Measurements from ENCODE around the gene C3orf49. TPM values are rescaled to one million over a fixed set of nuclear protein-coding genes. Genes with fewer than 3 reads are reported as not detected.

Gene C3orf49
- total RNA-seq, 1 donor from 2014 or later = not detected

GRCh38 chr3:63845215-63845614 is 26.1 kb downstream of the C3orf49 start:
- intact Hi-C loops (cut with DNase I) = loop anchor here (5.0 kb wide), 1 partner anchor 1563 kb away; no protein-coding TSS in a partner anchor
- DNase-seq (ENCODE audit: low spot score) = no peak
- ATAC-seq = no peak

- no peak for ATAC-seq
- intact Hi-C loops (cut with DNase I) = loop anchor here (5.0 kb wide), 1 partner anchor 1566 kb away; no protein-coding TSS in a partner anchor
- DNase-seq (ENCODE audit: low spot score) = no peak
These were observed 28.8 kb downstream of the C3orf49 start for GRCh38 chr3:63847718-63848450.

GRCh38 chr3:63849175-63849574 is 30.1 kb downstream of the C3orf49 start:
- intact Hi-C loops (cut with DNase I) = loop anchor here (5.0 kb wide), 1 partner anchor 1567 kb away; no protein-coding TSS in a partner anchor
- DNase-seq (ENCODE audit: low spot score) (no peak), ATAC-seq (no peak)

- DNase-seq (ENCODE audit: low spot score) (no peak), ATAC-seq (no peak)
- intact Hi-C loops (cut with DNase I) = no loop called here
These were observed 32.2 kb downstream of the C3orf49 start for GRCh38 chr3:63851287-63851686.

- no peak for ATAC-seq
These were observed 34.0 kb downstream of the C3orf49 start for GRCh38 chr3:63853106-63853505.

GRCh38 chr3:63855333-63855940 is 36.3 kb downstream of the C3orf49 start:
- intact Hi-C loops (cut with DNase I) = no loop called here
- DNase-seq (ENCODE audit: low spot score) (no peak), ATAC-seq (no peak)

More at GRCh38 chr3:63853106-63853505, 34.0 kb downstream of the C3orf49 start:
- DNase-seq (ENCODE audit: low spot score) = no peak
- intact Hi-C loops (cut with DNase I) = no loop called here

- ATAC-seq = no peak
- no peak for DNase-seq (ENCODE audit: low spot score)
- intact Hi-C loops (cut with DNase I) = no loop called here
These were observed 38.2 kb downstream of the C3orf49 start for GRCh38 chr3:63857311-63857710.

GRCh38 chr3:63860776-63861175 is 41.7 kb downstream of the C3orf49 start:
- no peak for ATAC-seq
- intact Hi-C loops (cut with DNase I) = no loop called here
- no peak for DNase-seq (ENCODE audit: low spot score)

- intact Hi-C loops (cut with DNase I) = no loop called here
- ATAC-seq = no peak
- no peak for DNase-seq (ENCODE audit: low spot score)
These were observed 42.2 kb downstream of the C3orf49 start for GRCh38 chr3:63861306-63861705.

- peak; percentile 27 for ATAC-seq
- intact Hi-C loops (cut with DNase I) = no loop called here
- DNase-seq (ENCODE audit: low spot score) = no peak
These were observed 43.7 kb downstream of the C3orf49 start for GRCh38 chr3:63862804-63863149.

- ATAC-seq (peak; percentile 71), DNase-seq (ENCODE audit: low spot score) (peak; percentile 79)
- intact Hi-C loops (cut with DNase I) = no loop called here
These were observed 44.3 kb downstream of the C3orf49 start, which contains the start of the genes ATXN7 and THOC7 for GRCh38 chr3:63863150-63864007. Gene ATXN7 (plus strand): TSS chr3:63863867. CDS start chr3:63912599, 48,732 bp downstream. Gene THOC7 (minus strand): TSS chr3:63863805. CDS start chr3:63863790, 15 bp downstream.

GRCh38 chr3:63864008-63864964 is 45.2 kb downstream of the C3orf49 start:
- DNase-seq (ENCODE audit: low spot score) (peak; percentile 69), ATAC-seq (peak; percentile 48)
- intact Hi-C loops (cut with DNase I) = no loop called here

- intact Hi-C loops (cut with DNase I) = no loop called here
- ATAC-seq (no peak), DNase-seq (ENCODE audit: low spot score) (no peak)
These were observed 45.8 kb downstream of the C3orf49 start for GRCh38 chr3:63864965-63865327.

GRCh38 chr3:63867225-63867624 is 48.1 kb downstream of the C3orf49 start:
- no peak for DNase-seq (ENCODE audit: low spot score)
- ATAC-seq = no peak
- intact Hi-C loops (cut with DNase I) = no loop called here

GRCh38 chr3:63869940-63870614 is 51.0 kb downstream of the C3orf49 start:
- ATAC-seq (no peak), DNase-seq (ENCODE audit: low spot score) (no peak)
- intact Hi-C loops (cut with DNase I) = no loop called here

GRCh38 chr3:63870615-63871005 is 51.5 kb downstream of the C3orf49 start:
- ATAC-seq (no peak), DNase-seq (ENCODE audit: low spot score) (no peak)
- intact Hi-C loops (cut with DNase I) = no loop called here

GRCh38 chr3:63872135-63872924 is 53.2 kb downstream of the C3orf49 start:
- intact Hi-C loops (cut with DNase I) = no loop called here
- ATAC-seq = no peak

More at GRCh38 chr3:63872135-63872924, 53.2 kb downstream of the C3orf49 start:
- no peak for DNase-seq (ENCODE audit: low spot score)
